HG03378 (cell line): Measurements from ENCODE around the gene AFG3L2.
"Not testable (repeated sequence)": the region's sequence is repeated elsewhere in the genome, so short reads cannot be mapped to it uniquely, and the experiment has no call there.

Source experiments
- ATAC-seq: cut with Tn5 transposase; IDR thresholded peaks from one replicate; pipeline ENCODE4 v1.9.1; 2021; ENCODE audit warnings: mild to moderate bottlenecking, moderate library complexity; ENCODE audit not compliant: unreplicated experiment

Gene AFG3L2

DNA sequence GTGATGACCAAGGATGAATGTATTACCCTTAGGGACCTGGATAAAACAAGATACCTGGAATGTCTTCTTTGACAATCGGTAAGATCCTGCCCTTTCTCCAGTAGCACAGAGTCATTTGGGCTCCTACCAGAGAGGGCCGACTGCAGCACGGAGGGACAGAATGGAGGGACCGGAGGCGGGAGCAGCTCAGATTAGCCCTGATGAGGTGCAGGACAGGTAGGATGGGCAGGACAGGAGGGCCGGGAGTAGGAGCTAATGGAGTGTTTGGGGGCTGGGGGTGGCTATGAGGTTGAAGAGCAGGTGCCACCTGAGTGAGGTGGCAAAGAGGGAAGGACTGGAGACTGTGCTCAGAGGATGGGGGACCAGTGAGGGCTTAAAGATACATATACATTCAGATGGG, 20.8 kb upstream of the AFG3L2 start:
- ATAC-seq = no peak

DNA sequence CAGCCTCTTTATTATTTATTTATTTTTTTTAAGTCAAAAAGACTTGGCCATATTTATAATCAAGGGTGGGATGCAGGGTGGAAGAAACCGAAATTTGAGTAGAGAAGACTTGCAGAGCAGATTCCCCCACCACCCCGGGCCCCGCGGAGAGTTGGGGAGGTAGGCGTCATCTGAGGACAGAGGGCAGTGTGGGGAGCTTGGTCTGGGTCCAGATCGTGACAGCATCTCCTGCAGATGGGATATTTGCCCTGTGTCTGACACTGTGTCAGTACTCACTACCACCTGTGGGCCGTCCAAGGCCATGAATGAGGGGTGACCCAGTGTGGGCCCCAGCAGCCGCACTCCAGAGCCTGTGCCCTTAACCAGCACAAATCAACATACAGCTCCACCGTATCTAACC, 20.2 kb upstream of the AFG3L2 start:
- ATAC-seq = no peak

DNA sequence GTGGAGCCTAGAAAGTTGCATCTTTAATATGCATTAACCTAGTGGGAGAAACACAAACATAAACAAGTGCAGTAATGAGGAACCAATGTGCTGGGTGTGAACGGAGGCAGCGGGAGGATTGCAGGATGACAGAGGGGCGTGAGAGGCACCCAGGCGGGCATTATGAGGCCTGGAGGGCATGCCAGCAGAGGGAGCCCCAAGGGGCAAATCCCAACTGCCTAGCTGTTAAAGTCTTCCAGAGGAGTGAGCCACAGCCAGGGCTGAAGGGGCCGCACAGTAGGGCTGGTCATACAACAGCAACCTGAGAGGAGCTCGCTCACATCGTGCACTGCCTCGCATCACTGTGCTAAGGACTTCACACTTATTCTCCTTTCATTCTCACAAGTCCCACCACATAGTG, 17.4 kb upstream of the AFG3L2 start:
- no peak for ATAC-seq

DNA sequence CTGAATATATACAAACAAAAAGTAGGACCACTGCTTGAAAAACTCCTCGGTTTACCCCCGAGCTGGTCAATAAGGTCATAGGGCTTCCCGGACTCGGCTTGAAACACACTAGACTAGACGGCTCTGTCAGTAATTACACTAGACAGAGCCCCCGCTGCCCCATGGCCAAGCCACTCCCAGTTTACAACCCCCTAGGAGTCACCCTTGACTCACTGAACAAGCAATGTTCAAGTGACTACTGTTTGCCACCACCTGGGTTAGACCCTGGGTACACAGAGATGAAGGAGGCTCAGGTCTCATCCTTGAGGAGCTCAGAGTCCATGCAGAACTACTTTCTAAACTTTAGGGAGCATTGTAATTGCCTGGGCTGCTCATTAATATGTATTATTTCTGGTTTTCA, 17.0 kb upstream of the AFG3L2 start:
- no peak for ATAC-seq

DNA sequence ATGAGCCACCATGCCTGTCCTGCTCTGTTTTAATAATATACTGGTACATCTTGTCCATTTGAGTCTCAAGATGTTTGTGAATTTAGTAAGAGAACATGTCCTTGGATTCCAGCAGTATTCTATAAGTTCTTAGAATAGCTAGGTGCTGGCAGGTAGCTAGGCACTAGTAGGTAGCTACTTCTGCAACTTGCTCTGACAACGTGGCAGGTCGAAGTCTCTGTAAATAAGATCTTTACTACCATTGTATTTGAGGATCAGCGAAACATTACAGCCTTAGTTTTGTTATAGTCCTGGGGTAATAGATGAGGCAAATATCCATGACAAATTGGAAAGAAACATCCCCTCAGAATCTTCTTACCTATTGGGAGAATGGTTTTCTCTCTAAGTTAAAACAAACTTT, 16.5 kb upstream of the AFG3L2 start:
- ATAC-seq = no peak

DNA sequence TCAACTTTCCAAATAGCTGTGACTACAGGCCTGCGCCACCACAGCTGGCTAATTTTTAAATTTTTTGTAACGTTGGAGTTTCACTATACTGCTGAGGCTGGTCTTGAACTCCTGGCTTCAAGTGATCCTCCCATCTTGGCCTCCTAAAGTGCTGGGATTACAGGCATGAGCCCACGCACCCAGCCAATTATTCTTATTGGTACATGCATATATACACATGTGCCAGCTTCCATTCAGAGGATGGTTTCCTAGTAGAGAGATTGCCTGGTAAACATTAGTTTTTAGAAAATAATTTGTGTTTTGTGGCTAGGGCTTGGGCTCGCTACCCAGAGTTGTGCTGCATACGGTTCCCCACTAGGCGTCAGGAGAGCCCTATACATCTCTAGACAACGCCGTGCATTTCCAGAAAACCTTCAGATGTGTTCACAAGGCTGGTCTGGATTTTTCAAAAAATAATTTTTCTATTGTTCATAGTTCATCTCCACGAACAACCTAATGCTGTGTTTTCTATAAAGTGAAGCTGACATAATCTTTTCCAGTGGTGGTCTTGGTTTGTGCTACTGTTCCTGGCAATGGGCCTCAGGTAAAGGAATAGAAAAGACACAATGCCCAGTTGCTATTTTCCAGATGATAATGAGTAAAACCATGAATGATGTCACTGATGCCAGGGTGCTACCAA, 14.6 kb upstream of the AFG3L2 start:
- peak; percentile 71 for ATAC-seq

DNA sequence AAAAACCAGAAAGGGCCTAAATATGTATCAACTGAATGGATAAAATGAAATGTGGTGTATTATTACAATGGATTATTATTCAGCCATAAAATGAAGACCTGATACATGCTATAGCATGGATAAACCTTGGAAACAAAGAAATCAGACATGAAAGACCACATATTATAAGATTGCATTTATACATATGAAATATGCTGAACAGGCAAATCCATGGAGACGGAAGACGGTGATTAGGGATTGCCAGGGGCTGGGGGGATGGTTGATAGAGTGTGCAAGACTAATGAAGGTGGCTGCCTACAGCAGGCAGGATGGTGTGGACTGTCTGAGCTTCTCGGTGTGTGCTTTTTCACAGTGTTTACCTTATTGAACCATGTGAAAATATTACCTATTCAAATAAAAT, 11.4 kb upstream of the AFG3L2 start:
- ATAC-seq = no peak

DNA sequence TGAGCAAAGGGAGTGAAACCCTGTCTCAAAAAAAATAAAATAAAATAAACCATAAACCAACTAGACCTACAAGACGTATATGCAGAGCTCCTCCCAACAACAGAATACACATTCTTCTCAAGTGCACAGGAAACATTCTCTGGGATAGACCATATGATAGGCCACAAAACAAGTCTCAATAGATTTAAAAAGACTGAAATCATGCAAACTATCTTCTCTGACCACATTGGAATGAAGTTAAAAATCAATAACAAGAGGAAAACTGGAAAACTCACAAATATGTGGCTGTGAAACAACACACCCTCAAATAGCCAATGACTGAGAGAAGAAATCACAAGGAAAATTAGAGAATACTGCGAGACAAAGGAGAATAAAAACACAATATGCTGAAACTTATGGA, 7.2 kb upstream of the AFG3L2 start:
- no peak for ATAC-seq

DNA sequence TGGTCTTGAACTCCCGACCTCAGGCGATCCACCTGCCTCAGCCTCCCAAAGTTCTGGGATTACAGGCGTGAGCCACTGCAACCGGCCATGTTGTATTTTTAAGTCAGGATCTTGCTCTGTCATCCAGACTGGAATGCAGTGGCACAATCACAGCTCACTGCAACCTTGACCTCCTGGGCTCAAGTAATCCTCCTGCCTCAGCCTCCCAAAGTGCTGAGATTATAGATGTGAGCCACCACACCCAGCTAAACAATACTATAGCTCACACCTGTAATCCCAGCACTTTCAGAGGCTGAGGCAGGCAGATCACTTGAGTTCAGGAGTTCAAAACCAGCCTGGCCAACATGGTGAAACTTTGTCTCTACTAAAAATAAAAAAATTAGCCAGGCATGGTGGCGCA, 6.7 kb upstream of the AFG3L2 start:
- not testable (repeated sequence) for ATAC-seq

DNA sequence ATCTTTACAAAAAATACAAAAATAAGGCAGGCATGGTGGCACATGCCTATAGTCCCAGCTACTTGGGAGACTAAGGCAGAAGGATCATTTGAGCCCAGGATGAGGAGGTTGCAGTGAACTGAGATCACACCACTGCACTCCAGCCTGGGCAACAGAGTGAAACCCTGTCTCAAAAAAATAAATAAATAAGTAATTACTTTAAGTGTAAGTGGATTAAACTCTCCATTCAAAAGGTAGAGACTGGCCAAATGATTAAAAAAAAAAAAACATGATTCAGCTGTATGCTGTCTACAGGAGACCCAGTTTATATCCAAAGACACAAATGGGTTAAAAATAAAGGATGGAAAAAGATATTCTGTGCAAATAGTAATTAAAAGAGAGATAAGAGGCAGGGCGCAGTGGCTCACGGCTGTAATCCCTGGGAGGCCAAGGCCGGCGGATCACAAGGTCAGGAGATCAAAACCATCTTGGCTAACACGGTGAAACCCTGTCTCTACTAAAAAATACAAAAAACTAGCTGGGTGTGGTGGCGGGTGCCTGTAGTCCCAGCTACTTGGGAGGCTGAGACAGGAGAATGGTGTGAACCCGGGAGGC, 5.3 kb upstream of the AFG3L2 start:
- not testable (repeated sequence) for ATAC-seq

DNA sequence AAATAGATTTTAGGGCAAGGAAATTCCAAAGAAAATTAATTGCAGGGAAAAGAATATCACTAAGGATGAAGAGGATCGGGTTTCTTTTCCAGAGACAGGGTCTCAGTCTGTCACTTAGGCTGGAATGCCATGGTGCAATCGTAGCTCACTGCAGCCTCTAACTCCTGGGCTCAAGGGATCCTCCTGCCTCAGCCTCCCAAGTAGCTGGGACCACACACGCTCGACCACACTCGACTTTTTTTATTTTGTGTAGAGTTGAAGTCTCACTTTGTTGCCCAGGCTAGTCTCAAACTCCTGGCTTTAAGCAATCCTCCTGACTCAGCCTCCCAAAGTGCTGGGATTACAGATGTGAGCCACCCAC, 1.2 kb upstream of the AFG3L2 start:
- ATAC-seq = not testable (repeated sequence)

DNA sequence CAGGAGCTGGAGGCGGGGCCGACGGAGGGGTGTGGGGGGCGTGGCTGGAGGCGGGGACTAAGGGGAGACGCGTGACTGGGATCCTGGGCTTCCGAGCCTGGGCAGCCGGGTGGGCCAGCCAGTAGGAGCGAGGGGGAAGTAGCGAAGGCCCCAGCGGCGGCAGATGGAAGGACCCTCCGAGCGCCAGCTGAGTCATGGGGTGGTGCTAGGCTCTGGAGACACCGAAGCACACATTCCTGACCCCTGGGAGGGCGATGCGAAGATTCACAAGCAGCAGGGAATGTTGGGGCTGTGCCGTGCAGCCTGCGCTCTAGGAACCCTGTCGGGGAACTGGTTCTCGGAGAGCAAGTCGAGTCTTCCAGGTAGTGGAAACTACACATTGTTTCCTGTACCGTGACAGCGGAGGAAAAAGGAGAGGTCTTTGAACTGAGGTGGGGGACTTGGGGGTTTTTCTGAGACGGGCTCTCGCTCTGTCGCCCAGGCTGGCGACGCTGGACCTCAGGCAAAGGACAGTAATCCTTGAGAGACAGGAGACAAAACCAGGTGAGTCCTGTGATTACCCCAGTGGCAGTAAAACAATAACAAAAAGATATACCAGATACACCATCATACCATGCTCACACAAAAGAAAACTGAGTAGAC, 650 bp upstream of the AFG3L2 start:
- peak; percentile 35 for ATAC-seq

DNA sequence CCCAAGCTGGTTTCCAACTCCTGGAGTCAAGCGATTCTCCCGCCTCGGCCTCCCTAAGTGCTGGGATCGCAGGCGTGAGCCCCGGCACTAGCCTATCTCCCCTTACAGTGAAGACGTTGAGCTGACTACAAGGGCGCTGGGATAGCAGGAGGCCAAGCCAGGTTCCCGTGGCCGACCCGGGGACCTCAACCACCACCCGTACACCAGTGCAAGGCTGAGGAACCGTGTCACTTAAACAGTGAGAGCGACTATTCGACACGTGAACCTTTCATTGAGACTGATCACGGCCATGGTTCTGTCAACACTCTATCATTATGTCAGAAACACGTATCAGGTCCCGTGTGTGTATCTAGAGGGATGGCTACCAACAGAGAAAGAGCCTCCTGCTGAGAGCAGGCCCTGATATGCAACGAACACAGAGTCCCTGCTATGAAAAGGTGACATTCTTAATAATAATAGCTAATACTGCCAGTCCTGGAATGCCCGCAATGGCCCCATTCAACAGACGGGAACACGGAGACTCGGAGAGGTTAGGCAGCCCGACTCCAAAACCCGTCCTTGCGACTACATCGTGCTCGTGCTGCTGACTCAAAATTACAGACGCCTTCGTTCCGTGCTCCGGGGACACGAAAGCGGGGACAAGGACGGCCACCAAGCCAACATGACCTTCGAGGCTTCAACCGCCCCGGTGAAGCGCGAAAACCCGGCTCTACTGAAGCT, 833 bp downstream of the AFG3L2 start:
- no peak for ATAC-seq

DNA sequence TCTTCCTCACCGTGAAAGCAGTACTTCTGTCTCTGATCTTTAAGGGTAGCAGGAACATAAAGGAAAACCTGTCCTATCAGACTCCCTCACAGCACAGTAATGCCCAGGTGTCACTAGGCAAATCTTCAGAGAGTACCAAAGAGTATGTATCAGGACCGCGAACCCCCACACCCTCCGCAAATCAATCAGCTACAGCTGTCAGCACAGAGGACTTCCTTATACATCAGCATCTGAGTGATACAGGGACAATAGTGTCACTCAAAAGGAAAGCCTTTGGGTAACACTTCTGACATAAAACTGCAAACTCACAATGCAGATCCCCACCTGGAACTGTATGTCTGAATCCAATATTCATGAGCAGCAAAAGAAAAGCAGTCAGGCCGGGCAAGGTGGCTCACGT, 2.6 kb downstream of the AFG3L2 start:
- no peak for ATAC-seq

DNA sequence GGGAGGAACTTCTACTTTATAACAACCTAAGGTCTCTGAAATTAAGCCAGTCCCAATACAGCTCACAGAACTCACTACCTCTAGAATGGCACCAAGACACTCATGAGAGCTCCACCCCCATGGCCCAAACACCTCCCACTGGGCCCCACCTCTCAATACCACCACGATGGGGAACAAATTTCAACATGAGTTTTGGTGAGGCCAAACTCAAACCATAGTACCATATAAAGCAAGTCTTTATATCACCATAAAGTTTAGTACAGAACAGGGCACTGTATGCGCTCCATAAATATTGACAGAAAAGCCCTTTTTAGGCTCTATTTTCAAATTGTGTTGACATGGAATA, 3.3 kb downstream of the AFG3L2 start:
- ATAC-seq = no peak

DNA sequence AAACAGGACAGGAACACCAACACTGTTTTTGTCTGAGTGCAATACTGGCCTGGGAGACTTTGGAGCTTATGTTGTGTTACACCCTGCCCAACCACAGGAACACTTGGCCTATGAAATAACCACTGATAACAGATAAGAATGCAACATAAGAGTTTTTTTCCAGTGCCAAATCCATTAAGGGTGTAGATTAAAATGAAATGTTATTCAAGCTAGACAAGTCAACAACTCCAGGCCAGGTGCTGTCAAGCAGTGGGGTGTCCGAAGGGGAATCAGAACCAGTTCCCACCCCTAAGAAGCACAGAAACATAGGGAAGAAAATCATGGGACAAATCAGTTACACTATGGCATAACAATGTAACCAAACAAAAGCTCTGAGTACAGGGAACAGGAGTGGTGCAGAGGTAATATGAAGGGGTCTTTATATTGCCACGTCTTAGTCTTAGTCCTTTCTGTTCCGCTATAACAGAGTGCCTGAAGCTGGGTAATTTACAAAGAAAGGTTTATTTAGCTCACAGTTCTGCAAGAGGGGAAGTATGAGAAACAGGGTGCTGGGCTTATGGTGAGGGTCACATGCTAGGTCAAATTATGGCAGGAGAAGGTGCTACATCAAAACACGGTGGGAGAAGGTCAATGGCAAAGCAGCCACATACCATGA, 3.8 kb downstream of the AFG3L2 start:
- ATAC-seq = no peak

DNA sequence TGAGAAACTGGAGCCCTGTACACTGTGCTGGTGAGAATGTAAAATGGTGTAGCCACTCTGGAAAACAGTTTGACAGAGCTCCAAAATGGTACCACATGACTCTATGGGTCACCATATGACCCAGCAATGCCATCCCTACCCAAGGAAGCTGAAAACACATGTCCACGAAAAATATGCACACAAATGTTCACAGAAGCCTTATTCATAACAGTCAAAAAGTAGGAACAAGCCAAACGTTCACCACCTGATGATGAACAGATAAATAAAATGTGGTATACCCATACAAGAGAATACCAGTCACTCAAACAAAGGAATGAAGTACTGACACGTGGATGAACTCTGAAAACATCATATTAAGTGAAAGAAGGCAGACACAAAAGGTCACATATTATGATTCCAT, 4.6 kb downstream of the AFG3L2 start:
- ATAC-seq = no peak

DNA sequence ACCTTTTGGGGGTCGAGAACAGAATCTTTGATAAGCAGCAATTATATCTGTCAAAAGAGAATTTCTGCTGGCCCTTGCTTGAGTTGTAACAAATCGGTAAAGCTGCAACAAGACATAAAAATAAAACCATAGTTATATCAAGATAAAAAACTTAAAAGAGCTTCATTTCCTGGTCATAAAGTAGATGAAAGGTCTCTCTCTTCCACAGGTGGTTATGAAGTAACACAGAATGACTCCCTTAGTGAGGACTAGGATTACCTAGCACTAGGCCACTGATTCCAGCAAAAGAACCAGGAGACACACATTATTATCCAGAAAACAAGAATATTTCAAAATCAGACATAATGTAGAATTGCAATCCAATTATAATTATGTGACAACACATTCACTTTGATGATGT, 5.4 kb downstream of the AFG3L2 start:
- no peak for ATAC-seq

DNA sequence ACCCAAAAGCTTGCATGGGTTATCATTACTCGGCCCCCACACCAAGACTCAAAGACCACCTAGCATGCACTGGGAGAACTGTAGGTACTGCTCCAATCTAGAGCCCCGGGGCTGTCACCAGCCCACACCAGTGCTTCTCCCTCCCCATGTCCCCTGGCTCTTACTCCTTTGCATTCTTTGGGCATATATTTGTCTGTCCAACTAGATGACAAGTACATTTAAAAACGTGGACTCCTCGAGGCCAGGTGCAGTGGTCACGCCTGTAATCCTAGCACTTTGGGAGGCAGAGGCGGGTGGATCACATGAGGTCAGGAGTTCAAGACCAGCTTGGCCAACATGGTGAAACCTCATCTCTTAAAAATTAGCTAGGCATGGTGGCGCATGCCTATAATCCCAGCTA, 7.8 kb downstream of the AFG3L2 start:
- ATAC-seq = no peak

DNA sequence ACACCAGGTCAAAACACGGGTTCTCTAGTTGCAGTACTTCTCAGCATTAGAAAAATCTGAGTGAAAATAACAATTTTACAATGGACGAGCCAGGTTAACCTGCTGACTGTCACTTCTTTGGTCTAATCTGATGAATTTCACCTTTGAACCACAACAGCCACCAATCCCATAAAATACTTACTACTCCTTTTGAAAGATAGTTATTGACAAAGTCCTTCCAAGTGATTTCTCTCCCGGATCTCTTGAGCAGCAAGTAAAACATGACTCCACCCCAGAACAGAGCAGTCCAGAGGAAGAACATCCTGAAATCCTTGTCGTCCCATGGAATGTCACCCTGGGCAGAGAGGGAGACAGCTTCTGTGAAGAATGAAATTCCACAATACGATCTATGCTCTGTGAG, 10.2 kb downstream of the AFG3L2 start:
- ATAC-seq = no peak

DNA sequence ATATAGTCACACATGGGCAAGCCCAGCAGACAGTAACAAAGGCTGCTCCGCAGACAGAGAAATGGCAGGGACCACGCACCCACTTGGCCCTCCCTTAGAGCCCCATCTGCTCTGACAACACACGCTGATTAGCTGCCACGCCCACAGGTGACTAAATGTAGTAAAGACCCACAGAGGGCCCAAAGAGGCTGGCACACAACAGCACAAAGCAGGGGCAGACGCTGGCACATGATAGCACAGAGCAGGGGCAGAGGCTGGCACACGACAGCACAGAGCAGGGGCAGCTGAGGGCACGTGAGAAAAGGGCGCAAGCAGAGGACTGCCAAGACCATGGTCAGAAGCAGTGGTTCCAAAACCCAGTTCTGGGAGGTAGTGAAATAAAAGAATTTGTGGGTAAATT, 10.6 kb downstream of the AFG3L2 start:
- no peak for ATAC-seq
